ENCODE results near the gene RACGAP1.

Gene RACGAP1

GRCh38 chr12:49970658-49971057, 54.6 kb downstream of the RACGAP1 start:
- TF ChIP-seq, protein P1, sequence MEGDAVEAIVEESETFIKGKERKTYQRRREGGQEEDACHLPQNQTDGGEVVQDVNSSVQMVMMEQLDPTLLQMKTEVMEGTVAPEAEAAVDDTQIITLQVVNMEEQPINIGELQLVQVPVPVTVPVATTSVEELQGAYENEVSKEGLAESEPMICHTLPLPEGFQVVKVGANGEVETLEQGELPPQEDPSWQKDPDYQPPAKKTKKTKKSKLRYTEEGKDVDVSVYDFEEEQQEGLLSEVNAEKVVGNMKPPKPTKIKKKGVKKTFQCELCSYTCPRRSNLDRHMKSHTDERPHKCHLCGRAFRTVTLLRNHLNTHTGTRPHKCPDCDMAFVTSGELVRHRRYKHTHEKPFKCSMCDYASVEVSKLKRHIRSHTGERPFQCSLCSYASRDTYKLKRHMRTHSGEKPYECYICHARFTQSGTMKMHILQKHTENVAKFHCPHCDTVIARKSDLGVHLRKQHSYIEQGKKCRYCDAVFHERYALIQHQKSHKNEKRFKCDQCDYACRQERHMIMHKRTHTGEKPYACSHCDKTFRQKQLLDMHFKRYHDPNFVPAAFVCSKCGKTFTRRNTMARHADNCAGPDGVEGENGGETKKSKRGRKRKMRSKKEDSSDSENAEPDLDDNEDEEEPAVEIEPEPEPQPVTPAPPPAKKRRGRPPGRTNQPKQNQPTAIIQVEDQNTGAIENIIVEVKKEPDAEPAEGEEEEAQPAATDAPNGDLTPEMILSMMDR (IDR thresholded peaks at IDR 0.05; ENCODE audit: low read length, missing control alignments), result no peak
- H3K4me3 ChIP-seq (replicated peaks; ENCODE audit: low read depth, low read length), result no peak overlapping the region
- DNase-seq (ENCODE audit: low read depth), result no peak

DNA sequence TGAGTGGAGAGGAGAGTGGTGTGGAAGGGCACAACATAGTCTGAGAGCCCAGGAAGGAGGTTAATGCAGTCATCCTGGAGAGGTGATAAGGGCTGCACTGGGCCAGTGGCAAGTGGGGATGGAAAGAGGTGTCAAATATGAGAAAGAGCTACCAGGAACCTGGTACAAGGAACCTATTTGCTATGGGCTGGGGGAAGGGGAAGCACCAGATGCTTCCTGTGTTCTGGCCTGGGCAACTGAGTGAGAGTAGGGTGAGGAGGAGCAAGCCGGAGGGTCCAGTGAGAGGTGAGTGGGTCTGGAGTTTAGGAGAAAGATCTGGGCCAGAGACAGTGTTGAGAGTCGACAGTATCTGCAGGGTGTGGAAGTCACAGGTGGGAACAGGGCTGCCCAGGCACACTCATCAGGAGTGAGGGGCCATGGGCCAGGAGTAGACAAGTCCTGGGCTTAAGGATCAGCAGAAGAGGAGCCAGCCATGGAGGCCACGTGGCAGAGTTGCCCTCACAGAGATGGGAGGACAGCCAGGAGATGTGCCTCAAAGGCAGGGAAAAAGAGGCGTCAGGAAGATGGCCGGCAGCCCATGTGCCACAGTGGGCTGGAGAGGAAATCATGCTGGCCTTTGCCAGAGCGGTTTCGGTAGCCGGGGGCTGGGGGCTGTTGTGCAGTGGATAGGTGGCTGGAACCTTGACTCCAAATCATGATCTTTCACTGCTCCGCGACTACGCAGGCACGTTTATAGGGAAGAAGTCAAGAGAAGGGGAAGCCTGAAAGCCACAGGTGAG, 55.5 kb downstream of the RACGAP1 start:
- TF ChIP-seq, protein P1 (IDR thresholded peaks at IDR 0.05; ENCODE audit: low read length, missing control alignments), result no peak
- DNase-seq (ENCODE audit: low read depth), result no peak

GRCh38 chr12:49969027-49969426, 56.3 kb downstream of the RACGAP1 start:
- no peak for DNase-seq (ENCODE audit: low read depth)
- TF ChIP-seq, protein P1 (IDR thresholded peaks at IDR 0.05; ENCODE audit: low read length, missing control alignments), result no peak
- H3K4me3 ChIP-seq (replicated peaks; ENCODE audit: low read depth, low read length), result no peak overlapping the region

More for the DNA sequence above, 55.5 kb downstream of the RACGAP1 start:
- no peak overlapping the region for H3K4me3 ChIP-seq (replicated peaks; ENCODE audit: low read depth, low read length)

GRCh38 chr12:49968471-49968870, 56.8 kb downstream of the RACGAP1 start:
- no peak for DNase-seq (ENCODE audit: low read depth)
- TF ChIP-seq, protein P1 (IDR thresholded peaks at IDR 0.05; ENCODE audit: low read length, missing control alignments), result no peak
- H3K4me3 ChIP-seq (replicated peaks; ENCODE audit: low read depth, low read length), result no peak overlapping the region

- no peak for DNase-seq (ENCODE audit: low read depth)
- TF ChIP-seq, protein P1 (IDR thresholded peaks at IDR 0.05; ENCODE audit: low read length, missing control alignments), result no peak
- H3K4me3 ChIP-seq (replicated peaks; ENCODE audit: low read depth, low read length), result peak overlapping the region; percentile 48
Measured at GRCh38 chr12:49967777-49968250, 57.5 kb downstream of the RACGAP1 start.

GRCh38 chr12:49967042-49967776, 58.1 kb downstream of the RACGAP1 start:
- peak; percentile 90 for DNase-seq (ENCODE audit: low read depth)
- H3K4me3 ChIP-seq (replicated peaks; ENCODE audit: low read depth, low read length), result peak overlapping the region; percentile 48
- TF ChIP-seq, protein P1 (IDR thresholded peaks at IDR 0.05; ENCODE audit: low read length, missing control alignments), result peak; percentile 75
